Aorta (tissue), 5 donors: ENCODE results near the gene TMIE. TPM values are rescaled to one million over a fixed set of nuclear protein-coding genes. Genes with fewer than 3 reads are reported as not detected.
A peak's percentile ranks its signal among the peaks of the same experiment; 100 is the strongest.

Experiments used
- ATAC-seq: fragments of 200-7000 bp; cut with Tn5 transposase; one replicate; pipeline ENCODE4 v1.9.1; 2022; ENCODE audit warnings: moderate library complexity; ENCODE audit not compliant: low FRiP score
- DNase-seq, 2 donors: peaks; one replicate each; pipeline ENCODE4 v3.0.0-alpha.2; 2020
- H3K27ac ChIP-seq, 2 donors: one replicate each; pipeline ENCODE4 v1.5.1; 2013; ENCODE audit warnings: low read length in 2 of 2, mild to moderate bottlenecking in 2 of 2, moderate library complexity in 2 of 2, control low read depth in 1 of 2, inconsistent platforms in 1 of 2, low read depth in 1 of 2
- H3K27me3 ChIP-seq, 2 donors: one replicate each; pipeline ENCODE4 v1.6.1; 2013; ENCODE audit warnings: control low read depth in 1 of 2, low read length in 1 of 2, mild to moderate bottlenecking in 1 of 2, moderate library complexity in 1 of 2; ENCODE audit not compliant: insufficient read depth in 2 of 2, control insufficient read depth in 1 of 2
- H3K36me3 ChIP-seq, 2 donors: one replicate each; pipeline ENCODE4 v1.6.1; 2013; ENCODE audit warnings: control low read depth in 1 of 2, low read length in 1 of 2, mild to moderate bottlenecking in 1 of 2; ENCODE audit not compliant: insufficient read depth in 2 of 2, control insufficient read depth in 1 of 2
- H3K4me1 ChIP-seq, 2 donors: one replicate each; pipeline ENCODE4 v1.6.1; 2013; ENCODE audit warnings: low read length in 2 of 2, control low read depth in 1 of 2, mild to moderate bottlenecking in 1 of 2, moderate library complexity in 1 of 2; ENCODE audit not compliant: insufficient read depth in 2 of 2, control insufficient read depth in 1 of 2
- H3K4me3 ChIP-seq, 2 donors: one replicate each; pipeline ENCODE4 v1.5.1; 2013; ENCODE audit warnings: low read length in 2 of 2, control low read depth in 1 of 2, mild to moderate bottlenecking in 1 of 2
- H3K9me3 ChIP-seq: one replicate; pipeline ENCODE4 v1.6.1; 2013; ENCODE audit warnings: mild to moderate bottlenecking, low read length; ENCODE audit not compliant: control insufficient read depth
- WGBS, 2 donors: extraction: QIAGEN DNeasy Blood & Tissue Kit; methylation state at CpG; one replicate each; pipeline ENCODE4 v1.1.7; 2013; 5-methylcytosine and 5-hydroxymethylcytosine counted together
- intact Hi-C, 2 donors: fragments of 100-400 bp; cut with DNase I; formaldehyde crosslinking; loops; one replicate each; pipeline versions ENCODE4 v1.14.2 to v1.15.0; 2022
- polyA plus RNA-seq, 2 donors: library from polyadenylated mRNA; stranded (reverse); fragments of 200-250 nt; gene quantifications; one replicate each; pipeline ENCODE4 v1.2.3, GENCODE V29; 2013
- total RNA-seq, 2 donors: library from RNA; stranded (reverse); fragmentation: NEBNext Ultra II Directional; extraction: Animal tissue kit (Norgen Biotek cat#: 25700); gene quantifications; one replicate each; pipeline ENCODE4 v1.2.1, GENCODE V29; 2021
- donor health status: healthy with polysubstance abuse.
- donor health status: Bipolar disorder and iron deficiency.
- donor health status: DM: no; HTN: no; CAD: no.
- donor health status: DM: no; HTN: no; CAD: no.
- donor health status: DM: yes; HTN: yes; CAD: no.

Gene TMIE
- total and polyA plus RNA-seq, 4 donors, result 0.55 to 1.00 (median 0.87) TPM

- no peaks in the 10 kb centered on the region for H3K36me3 ChIP-seq
Observed at GRCh38 chr3:46673151-46674030, 27.8 kb upstream of the TMIE start.

DNA sequence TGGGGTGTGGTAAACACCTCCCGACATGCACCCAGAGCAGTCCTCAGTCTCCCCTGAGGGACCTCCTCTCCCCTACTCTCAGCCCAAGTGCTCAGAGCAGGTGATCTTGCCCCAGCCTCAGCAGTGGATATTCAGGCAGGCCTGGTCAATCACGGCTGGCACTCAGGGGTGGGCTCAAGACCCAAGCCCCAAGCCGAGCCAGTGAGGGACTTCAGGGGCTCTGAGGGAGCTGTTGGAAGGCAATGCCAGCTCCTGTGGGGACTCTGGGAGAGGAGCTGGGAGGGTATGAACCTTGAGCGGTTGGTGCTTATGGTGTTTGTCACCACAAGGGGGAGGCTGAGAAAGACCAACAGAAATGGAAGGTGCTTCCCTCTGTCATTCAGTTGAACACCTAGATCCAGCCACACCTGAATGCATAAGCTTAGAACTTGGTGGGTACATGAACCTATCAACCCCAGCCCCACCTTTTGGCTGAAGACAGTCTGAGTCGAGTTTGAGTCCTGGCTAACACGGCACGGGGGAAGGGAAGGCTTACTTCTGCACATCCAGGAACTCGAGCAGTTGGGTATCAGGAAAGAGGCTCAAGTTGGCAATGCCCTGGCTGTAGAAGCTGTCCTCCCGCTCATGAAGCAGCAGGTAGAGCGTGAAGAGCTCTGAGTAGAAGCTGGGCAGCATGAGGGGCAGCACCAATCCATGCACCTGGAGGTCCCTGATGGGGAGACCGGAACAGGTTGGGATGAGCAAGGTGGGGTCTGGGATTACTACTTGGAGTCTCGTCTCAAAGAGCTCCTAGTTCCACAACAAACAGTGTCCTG, 27.0 kb upstream of the TMIE start:
- no peaks in the 10 kb centered on the region for H3K4me1 ChIP-seq
- H3K36me3 ChIP-seq, result no peaks in the 10 kb centered on the region
- H3K27ac ChIP-seq, result no peak overlapping the region
- ATAC-seq (no peak), DNase-seq (peak; percentile 39 to 52)
- H3K27me3 ChIP-seq, result no peaks in the 10 kb centered on the region
- no peak overlapping the region for H3K4me3 ChIP-seq
- no peaks in the 10 kb centered on the region for H3K9me3 ChIP-seq
- WGBS, 2 donors, result 94 to 96% methylated on average over 12 of the region's 12 CpGs
- intact Hi-C loops, result no loop called here

More at GRCh38 chr3:46673151-46674030, 27.8 kb upstream of the TMIE start:
- Histone ChIP-seq H3K4me1 (no peaks in the 10 kb centered on the region), H3K27ac (no peak overlapping the region), H3K27me3 (no peaks in the 10 kb centered on the region), H3K9me3 (no peaks in the 10 kb centered on the region), H3K4me3 (no peak overlapping the region)
- 84 to 87% methylated on average over 10 of the region's 10 CpGs for WGBS, 2 donors
- DNase-seq, result peak; percentile 40 to 55
- no peak for ATAC-seq
- intact Hi-C loops, result no loop called here

GRCh38 chr3:46675426-46675825, 25.8 kb upstream of the TMIE start:
- Histone ChIP-seq H3K4me3 (no peak overlapping the region), H3K36me3 (no peaks in the 10 kb centered on the region), H3K9me3 (no peaks in the 10 kb centered on the region), H3K27me3 (no peaks in the 10 kb centered on the region), H3K4me1 (no peaks in the 10 kb centered on the region), H3K27ac (no peak overlapping the region)
- WGBS, 2 donors, result 92% methylated on average over 6 of the region's 6 CpGs
- ATAC-seq, result no peak
- DNase-seq, result peak; percentile 24 to 45
- intact Hi-C loops, result no loop called here

DNA sequence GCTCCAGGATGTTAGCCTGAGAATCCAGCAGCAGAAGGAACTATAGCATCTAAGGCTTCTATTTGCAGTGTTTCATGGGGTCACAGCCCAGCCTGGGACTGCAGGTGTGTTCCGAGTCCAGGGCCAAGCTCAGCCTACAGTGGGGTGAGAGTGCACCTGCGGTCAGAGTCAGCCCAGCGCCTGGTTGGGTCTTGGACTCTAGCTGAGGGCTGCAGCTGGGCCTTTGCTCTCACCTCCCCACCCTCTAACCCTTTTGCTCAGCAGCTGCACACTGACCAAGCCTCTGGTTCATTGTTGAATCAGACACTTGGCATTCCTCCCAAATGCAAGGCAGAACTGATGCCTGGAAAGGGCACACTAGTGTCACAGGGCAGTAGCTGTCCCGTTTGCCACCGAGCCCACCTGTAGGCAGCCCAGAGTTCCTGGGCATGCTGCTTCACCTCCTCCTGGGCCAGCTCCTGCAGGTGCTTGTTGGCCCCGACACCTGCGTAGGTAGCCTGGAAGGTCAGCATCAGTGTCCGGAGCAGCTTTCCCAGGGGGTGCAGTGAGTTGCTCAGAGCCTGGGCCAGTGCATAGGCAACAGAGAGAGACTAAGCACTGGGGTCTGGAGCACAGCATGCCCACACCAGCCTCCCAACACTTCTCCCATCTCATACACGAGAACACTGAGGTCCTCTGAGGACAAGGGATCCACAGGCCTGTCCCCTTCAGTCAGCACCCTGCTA, 25.2 kb upstream of the TMIE start:
- WGBS, 2 donors, result 80 to 91% methylated on average over 9 of the region's 9 CpGs
- Histone ChIP-seq H3K27ac (no peak overlapping the region), H3K4me3 (no peak overlapping the region)

DNA sequence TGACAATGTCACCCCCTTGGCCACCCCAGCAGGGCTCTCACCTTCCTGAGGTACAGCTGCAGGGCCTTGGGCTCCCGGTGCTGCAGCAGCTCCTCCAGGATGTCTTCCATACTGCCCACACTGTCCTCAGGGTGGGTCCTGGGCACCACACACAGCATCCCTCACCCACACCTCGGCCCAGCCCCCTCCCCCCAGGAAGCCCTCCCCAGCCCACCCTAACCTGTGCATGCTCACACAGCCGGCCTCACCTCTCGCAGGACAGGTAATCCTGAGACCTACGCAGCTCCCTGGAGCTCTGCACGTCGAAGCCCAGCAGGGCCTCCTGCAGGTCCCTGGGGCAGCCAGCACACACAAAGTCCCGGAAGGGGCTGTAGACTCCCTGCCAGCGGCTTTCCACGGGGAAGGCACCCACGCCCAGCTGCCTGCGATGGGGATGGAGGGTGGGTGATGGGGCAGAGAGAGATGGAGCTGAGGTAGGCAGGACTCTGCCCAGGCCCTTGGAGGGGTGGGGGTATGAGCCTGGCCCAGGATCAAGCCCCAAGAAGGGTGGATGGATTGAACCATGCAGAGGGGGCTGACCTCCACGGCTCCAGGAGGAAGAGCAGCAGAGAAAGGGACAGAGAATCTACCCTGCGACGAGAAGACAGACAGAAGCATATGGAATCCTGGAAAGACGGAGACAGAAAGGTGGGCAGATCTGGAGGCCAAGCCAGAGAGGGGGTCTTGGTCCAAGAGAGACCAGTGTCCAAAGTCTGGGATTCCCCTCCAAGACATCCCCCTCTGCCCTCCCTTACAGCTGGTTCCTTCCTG, 24.4 kb upstream of the TMIE start:
- Histone ChIP-seq H3K9me3 (no peaks in the 10 kb centered on the region), H3K4me3 (no peak overlapping the region), H3K27me3 (no peaks in the 10 kb centered on the region), H3K4me1 (no peaks in the 10 kb centered on the region), H3K36me3 (no peaks in the 10 kb centered on the region), H3K27ac (no peak overlapping the region)
- WGBS, 2 donors, result 86 to 88% methylated on average over 16 of the region's 16 CpGs
- ATAC-seq (no peak), DNase-seq (peak; percentile 42 to 76)
- intact Hi-C loops, result no loop called here

More for the DNA sequence above, 25.2 kb upstream of the TMIE start:
- intact Hi-C loops, result no loop called here
- no peak for ATAC-seq
- no peaks in the 10 kb centered on the region for H3K4me1 ChIP-seq
- H3K9me3 ChIP-seq, result no peaks in the 10 kb centered on the region
- H3K36me3 ChIP-seq, result no peaks in the 10 kb centered on the region
- DNase-seq, result peak; percentile 21 to 56
- H3K27me3 ChIP-seq, result no peaks in the 10 kb centered on the region

GRCh38 chr3:46677411-46677726, 23.8 kb upstream of the TMIE start:
- no peak for ATAC-seq
- no peaks in the 10 kb centered on the region for H3K27me3 ChIP-seq
- 87 to 88% methylated on average over 6 of the region's 6 CpGs for WGBS, 2 donors
- no peaks in the 10 kb centered on the region for H3K36me3 ChIP-seq
- intact Hi-C loops, result no loop called here
- H3K4me1 ChIP-seq, result no peaks in the 10 kb centered on the region
- H3K27ac ChIP-seq, result no peak overlapping the region
- DNase-seq, result no peak
- H3K4me3 ChIP-seq, result no peak overlapping the region
- H3K9me3 ChIP-seq, result no peaks in the 10 kb centered on the region

DNA sequence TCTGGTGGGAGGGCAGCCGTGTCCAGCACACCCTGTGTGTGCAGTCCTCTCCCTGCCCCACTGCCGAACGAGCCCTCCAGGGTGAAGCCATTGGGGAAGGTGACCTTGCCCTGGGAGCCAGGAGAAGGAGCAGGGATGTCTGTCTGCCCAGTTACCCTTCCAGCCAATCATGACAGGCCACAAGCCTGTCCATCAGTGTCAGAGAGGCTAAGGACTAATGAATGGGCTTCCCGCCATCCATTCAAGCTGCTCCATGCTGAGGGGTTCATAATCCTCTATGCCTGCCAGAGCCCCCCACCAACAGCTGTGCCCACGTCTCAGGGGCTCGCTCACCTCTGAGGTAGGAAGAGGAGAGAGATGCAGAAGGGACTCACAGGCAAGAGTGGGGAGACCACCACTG, 22.9 kb upstream of the TMIE start:
- WGBS, 2 donors, result 97 to 100% methylated on average over 6 of the region's 6 CpGs
- H3K4me3 ChIP-seq, result no peak overlapping the region
- H3K27me3 ChIP-seq, result no peaks in the 10 kb centered on the region
- no peaks in the 10 kb centered on the region for H3K36me3 ChIP-seq
- DNase-seq (no peak), ATAC-seq (no peak)
- intact Hi-C loops, result no loop called here
- no peak overlapping the region for H3K27ac ChIP-seq
- no peaks in the 10 kb centered on the region for H3K9me3 ChIP-seq
- no peaks in the 10 kb centered on the region for H3K4me1 ChIP-seq

DNA sequence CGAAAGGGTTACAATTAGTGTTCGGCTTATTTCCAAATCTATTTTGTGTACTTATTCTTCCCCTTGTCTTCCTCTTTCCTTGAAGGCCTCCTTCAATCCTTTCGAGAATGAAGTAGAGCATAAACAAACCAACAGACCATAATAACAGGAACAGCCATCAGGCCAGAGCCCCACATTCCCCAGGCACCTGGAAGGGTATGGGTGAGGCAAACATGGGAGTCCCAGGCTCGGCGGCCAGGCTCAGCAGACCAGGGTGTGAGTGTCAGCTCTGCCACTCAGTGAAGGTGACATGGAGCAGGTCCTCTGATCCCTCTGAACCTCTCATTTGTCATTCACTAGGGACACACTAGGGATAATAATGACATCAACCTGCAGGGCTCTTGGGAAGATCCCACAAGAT, 21.5 kb upstream of the TMIE start:
- 84 to 90% methylated on average over 5 of the region's 5 CpGs for WGBS, 2 donors
- intact Hi-C loops, result no loop called here
- H3K4me3 ChIP-seq, result no peak overlapping the region
- H3K4me1 ChIP-seq, result no peaks in the 10 kb centered on the region
- H3K27me3 ChIP-seq, result no peaks in the 10 kb centered on the region
- H3K27ac ChIP-seq, result no peak overlapping the region
- no peaks in the 10 kb centered on the region for H3K9me3 ChIP-seq
- ATAC-seq (no peak), DNase-seq (no peak)
- H3K36me3 ChIP-seq, result peaks cover 0 to 2% of the 10 kb centered on the region in 2 donors
